Lower leg skin (tissue), 3 donors: Measurements from ENCODE around the gene PIGQ.

Experiments
- CTCF ChIP-seq, 3 donors: fragments of 450-650 bp; IDR thresholded peaks; one replicate each; pipeline ENCODE4 v1.5.1; 2016; ENCODE audit warnings: antibody characterized with exemption in 3 of 3, mild to moderate bottlenecking in 3 of 3, moderate library complexity in 2 of 3
- POLR2A ChIP-seq, 2 donors: fragments of 450-650 bp; IDR thresholded peaks; one replicate each; pipeline ENCODE4 v1.6.1; 2016 to 2017; ENCODE audit warnings: antibody characterized with exemption in 2 of 2, mild to moderate bottlenecking in 1 of 2, moderate library complexity in 1 of 2

- TF ChIP-seq POLR2A (IDR thresholded peaks at IDR 0.05): no peak
- TF ChIP-seq CTCF (IDR thresholded peaks at IDR 0.05): no peak
Observed at GRCh38 chr16:619476-620100, 49.8 kb downstream of the PIGQ start.
